GM23338 (cell line): ENCODE measurements around the gene FYN. TPM values are rescaled to one million over a fixed set of nuclear protein-coding genes. Genes with fewer than 3 reads are reported as not detected.
"Not testable (repeated sequence)": the region's sequence is repeated elsewhere in the genome, so short reads cannot be mapped to it uniquely, and the experiment has no call there.

Experiments
- ATAC-seq: fragments of 200-7000 bp; cut with Tn5 transposase; 3 replicates; pipeline ENCODE4 v1.9.1; 2020
- DNase-seq: peaks from one replicate; pipeline ENCODE4 v3.0.0-alpha.2; 2015; ENCODE audit warnings: low spot score
- H2AFZ ChIP-seq: fragments of 200-600 bp; sonication (generic); 2 replicates; pipeline ENCODE4 v1.8.0; 2016; ENCODE audit warnings: antibody characterized with exemption, mild to moderate bottlenecking, moderate library complexity
- H3F3A ChIP-seq: fragments of 200-600 bp; sonication (generic); replicated peaks from 2 replicates; pipeline ENCODE4 v1.8.0; 2017; ENCODE audit warnings: antibody characterized with exemption, mixed run types, low read depth
- H3K27ac ChIP-seq: fragments of 200-600 bp; sonication (generic); 2 replicates; pipeline ENCODE4 v1.6.1; 2016; ENCODE audit warnings: low read depth
- H3K27me3 ChIP-seq: fragments of 200-600 bp; sonication (generic); 2 replicates; pipeline ENCODE4 v1.8.0; 2016; ENCODE audit warnings: mild to moderate bottlenecking, mixed run types, moderate library complexity; ENCODE audit not compliant: insufficient read depth
- H3K36me3 ChIP-seq: fragments of 200-600 bp; sonication (generic); 2 replicates; pipeline ENCODE4 v1.8.0; 2016; ENCODE audit warnings: mild to moderate bottlenecking; ENCODE audit not compliant: insufficient read depth
- H3K4me1 ChIP-seq: fragments of 200-600 bp; sonication (generic); 2 replicates; pipeline ENCODE4 v1.8.0; 2016; ENCODE audit warnings: mild to moderate bottlenecking, moderate library complexity; ENCODE audit not compliant: insufficient read depth
- H3K4me2 ChIP-seq: fragments of 200-600 bp; sonication (generic); 2 replicates; pipeline ENCODE4 v1.7.1; 2017; ENCODE audit warnings: mixed run types
- H3K4me3 ChIP-seq: fragments of 200-600 bp; sonication (generic); 2 replicates; pipeline ENCODE4 v1.6.1; 2016; ENCODE audit warnings: mixed run types
- H3K79me2 ChIP-seq: fragments of 200-600 bp; sonication (generic); replicated peaks from 2 replicates; pipeline ENCODE4 v1.8.0; 2017; ENCODE audit warnings: mild to moderate bottlenecking; ENCODE audit not compliant: insufficient read depth
- H3K9me2 ChIP-seq: fragments of 200-600 bp; sonication (generic); 2 replicates; pipeline ENCODE4 v1.8.0; 2017; ENCODE audit not compliant: insufficient read depth
- H4K20me1 ChIP-seq: fragments of 200-600 bp; sonication (generic); replicated peaks from 2 replicates; pipeline ENCODE4 v1.8.0; 2017; ENCODE audit warnings: mild to moderate bottlenecking; ENCODE audit not compliant: insufficient read depth
- H3K27ac Mint-ChIP-seq: 2 replicates; pipeline ENCODE4 v1.8.0; 2020; ENCODE audit warnings: inconsistent platforms, mild to moderate bottlenecking, moderate library complexity, mixed read lengths
- H3K27me3 Mint-ChIP-seq: 3 replicates; pipeline ENCODE4 v1.8.0; 2022; ENCODE audit warnings: low read depth, mild to moderate bottlenecking, moderate library complexity, mixed read lengths, inconsistent platforms; ENCODE audit not compliant: insufficient read depth, poor library complexity
- H3K36me3 Mint-ChIP-seq: 3 replicates; pipeline ENCODE4 v1.8.0; 2021; ENCODE audit warnings: low read depth, mild to moderate bottlenecking, inconsistent platforms, moderate library complexity, mixed read lengths
- H3K4me1 Mint-ChIP-seq: 3 replicates; pipeline ENCODE4 v1.8.0; 2020; ENCODE audit warnings: mild to moderate bottlenecking, inconsistent platforms, mixed read lengths
- H3K4me3 Mint-ChIP-seq: 3 replicates; pipeline ENCODE4 v1.8.0; 2021; ENCODE audit warnings: moderate library complexity, mild to moderate bottlenecking, inconsistent platforms, mixed read lengths
- H3K9me3 Mint-ChIP-seq: 3 replicates; pipeline ENCODE4 v1.8.0; 2020; ENCODE audit warnings: moderate library complexity, mild to moderate bottlenecking, inconsistent platforms, mixed read lengths
- CREB1 ChIP-seq: fragments of 250-450 bp; sonication (Bioruptor Pico); IDR thresholded peaks from 2 replicates; pipeline ENCODE4 v1.5.0; 2020; ENCODE audit warnings: low read depth, mild to moderate bottlenecking, moderate library complexity
- EZH2 ChIP-seq: fragments of 200-600 bp; sonication (generic); IDR thresholded peaks from one replicate; pipeline ENCODE4 v1.8.0; 2017; ENCODE audit warnings: antibody characterized with exemption, mild to moderate bottlenecking, low read depth; ENCODE audit not compliant: unreplicated experiment
- EZH2phosphoT487 ChIP-seq: fragments of 200-600 bp; sonication (generic); IDR thresholded peaks from one replicate; pipeline ENCODE4 v1.8.1; 2018; ENCODE audit warnings: antibody characterized with exemption; ENCODE audit not compliant: unreplicated experiment
- JUNB ChIP-seq: IDR thresholded peaks from one replicate; pipeline ENCODE4 v1.6.1; 2016; ENCODE audit warnings: antibody characterized with exemption; ENCODE audit not compliant: unreplicated experiment
- NANOG ChIP-seq: IDR thresholded peaks from 2 replicates; pipeline ENCODE4 v1.6.1; 2016; ENCODE audit warnings: antibody characterized with exemption, borderline replicate concordance
- POLR2AphosphoS5 ChIP-seq: IDR thresholded peaks from 2 replicates; pipeline ENCODE4 v1.6.1; 2016; ENCODE audit warnings: antibody characterized with exemption, low read depth
- STAT1 ChIP-seq: IDR thresholded peaks from one replicate; pipeline ENCODE4 v1.6.1; 2016; ENCODE audit warnings: antibody characterized with exemption; ENCODE audit not compliant: unreplicated experiment
- ZNF331 ChIP-seq: fragments of 250-450 bp; sonication (Bioruptor Pico); IDR thresholded peaks from 2 replicates; pipeline ENCODE4 v1.5.0; 2020; ENCODE audit warnings: low read depth, mild to moderate bottlenecking, moderate library complexity
- ZNF462 ChIP-seq: fragments of 250-450 bp; sonication (Bioruptor Pico); IDR thresholded peaks from 2 replicates; pipeline ENCODE4 v1.5.0; 2020; ENCODE audit warnings: mild to moderate bottlenecking, moderate library complexity
- polyA plus RNA-seq: library from polyadenylated mRNA; unstranded; fragments of >200 nt; fragmentation: Nextera tagmentation; extraction: Ambion mirVana; gene quantifications from 2 replicates; pipeline ENCODE4 v1.2.1, GENCODE V29; 2016
- total RNA-seq: library from RNA; depleted of rRNA; stranded (reverse); fragments of >200 nt; shearing (Covaris generic); gene quantifications from 2 replicates; pipeline ENCODE4 v1.2.3, GENCODE V29; 2014
- TF ChIP-seq, protein P1 (sequence below): IDR thresholded peaks from 2 replicates; pipeline ENCODE4 v1.6.1; 2016; ENCODE audit warnings: antibody characterized with exemption
- TF ChIP-seq, protein P2 (sequence below), 2 experiments: fragments of 200-600 bp in 1 of 2; sonication (generic) in 1 of 2; conservative IDR thresholded peaks; 2 replicates each; pipeline versions ENCODE4 v1.5.1 to v1.6.1; 2016 to 2017; ENCODE audit warnings: antibody characterized with exemption in 2 of 2, low read depth in 2 of 2, mild to moderate bottlenecking in 2 of 2, moderate library complexity in 1 of 2

Gene FYN
- total and polyA plus RNA-seq, 2 experiments from 2014 or later, result 46.8 to 143 TPM

DNA sequence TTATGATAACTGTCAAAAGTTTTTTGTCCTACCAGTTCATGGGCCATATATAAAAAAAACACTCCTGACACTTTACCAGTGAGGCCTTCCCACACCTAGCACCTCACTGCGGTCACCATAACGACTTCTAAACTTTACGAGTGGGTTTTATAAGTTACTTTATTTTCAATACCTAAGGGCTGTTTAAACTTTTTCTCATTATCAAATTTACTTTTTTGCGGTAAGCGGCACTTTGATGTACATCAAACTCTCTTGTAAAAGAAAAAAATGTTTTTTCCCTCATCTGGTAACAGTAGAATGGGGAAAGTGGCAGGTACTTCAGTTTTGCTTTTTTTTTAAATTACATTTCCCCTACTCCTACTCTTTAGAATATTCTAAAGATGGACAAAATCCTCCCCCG is 36.2 kb downstream of the FYN start (continued):
- TF ChIP-seq ZNF331 (CRISPR knock-in tag), result no peak
- no peak for TF ChIP-seq EZH2
- TF ChIP-seq NANOG, result no peak
- no peak for TF ChIP-seq POLR2AphosphoS5
- no peak for TF ChIP-seq EZH2phosphoT487
- no peak for TF ChIP-seq STAT1
- TF ChIP-seq, protein P1, sequence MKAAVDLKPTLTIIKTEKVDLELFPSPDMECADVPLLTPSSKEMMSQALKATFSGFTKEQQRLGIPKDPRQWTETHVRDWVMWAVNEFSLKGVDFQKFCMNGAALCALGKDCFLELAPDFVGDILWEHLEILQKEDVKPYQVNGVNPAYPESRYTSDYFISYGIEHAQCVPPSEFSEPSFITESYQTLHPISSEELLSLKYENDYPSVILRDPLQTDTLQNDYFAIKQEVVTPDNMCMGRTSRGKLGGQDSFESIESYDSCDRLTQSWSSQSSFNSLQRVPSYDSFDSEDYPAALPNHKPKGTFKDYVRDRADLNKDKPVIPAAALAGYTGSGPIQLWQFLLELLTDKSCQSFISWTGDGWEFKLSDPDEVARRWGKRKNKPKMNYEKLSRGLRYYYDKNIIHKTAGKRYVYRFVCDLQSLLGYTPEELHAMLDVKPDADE, result no peak
- TF ChIP-seq, protein P2, sequence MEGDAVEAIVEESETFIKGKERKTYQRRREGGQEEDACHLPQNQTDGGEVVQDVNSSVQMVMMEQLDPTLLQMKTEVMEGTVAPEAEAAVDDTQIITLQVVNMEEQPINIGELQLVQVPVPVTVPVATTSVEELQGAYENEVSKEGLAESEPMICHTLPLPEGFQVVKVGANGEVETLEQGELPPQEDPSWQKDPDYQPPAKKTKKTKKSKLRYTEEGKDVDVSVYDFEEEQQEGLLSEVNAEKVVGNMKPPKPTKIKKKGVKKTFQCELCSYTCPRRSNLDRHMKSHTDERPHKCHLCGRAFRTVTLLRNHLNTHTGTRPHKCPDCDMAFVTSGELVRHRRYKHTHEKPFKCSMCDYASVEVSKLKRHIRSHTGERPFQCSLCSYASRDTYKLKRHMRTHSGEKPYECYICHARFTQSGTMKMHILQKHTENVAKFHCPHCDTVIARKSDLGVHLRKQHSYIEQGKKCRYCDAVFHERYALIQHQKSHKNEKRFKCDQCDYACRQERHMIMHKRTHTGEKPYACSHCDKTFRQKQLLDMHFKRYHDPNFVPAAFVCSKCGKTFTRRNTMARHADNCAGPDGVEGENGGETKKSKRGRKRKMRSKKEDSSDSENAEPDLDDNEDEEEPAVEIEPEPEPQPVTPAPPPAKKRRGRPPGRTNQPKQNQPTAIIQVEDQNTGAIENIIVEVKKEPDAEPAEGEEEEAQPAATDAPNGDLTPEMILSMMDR (conservative IDR thresholded peaks at IDR 0.05; ENCODE audit: low read depth in 2 of 2), result no peak
- TF ChIP-seq JUNB, result no peak

DNA sequence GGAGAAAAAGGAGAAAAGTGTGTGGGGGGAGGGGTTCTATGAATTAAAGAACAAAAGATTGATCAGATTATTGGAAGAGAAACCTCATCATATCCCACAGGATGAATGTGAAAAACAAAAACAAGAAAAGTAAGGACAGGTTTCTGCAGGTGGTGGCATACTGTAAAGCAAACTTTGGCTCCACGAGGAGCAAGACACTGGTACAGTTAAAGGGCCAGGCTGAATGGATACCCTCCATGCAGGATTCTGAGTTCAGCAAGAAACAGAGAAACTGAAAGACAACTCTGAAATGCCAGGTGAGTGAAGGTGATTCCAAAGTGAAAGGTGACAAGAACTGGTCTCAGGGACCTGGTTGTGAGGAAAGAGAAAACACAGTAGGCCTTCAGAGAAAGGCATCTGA is 37.4 kb downstream of the FYN start:
- no peaks in the 10 kb centered on the region for H3K27me3 ChIP-seq
- Mint-ChIP-seq H3K27ac (peak overlapping the region; percentile 87), H3K4me1 (peaks cover 22% of the 10 kb centered on the region), H3K9me3 (no peaks in the 10 kb centered on the region), H3K27me3 (peaks cover 4% of the 10 kb centered on the region), H3K4me3 (no peak overlapping the region), H3K36me3 (peaks cover 3% of the 10 kb centered on the region; the same call in 1 of the 3 replicates)
- H3K4me2 ChIP-seq, result peak overlapping the region; percentile 41; the same call in 1 of the 2 replicates
- no peak overlapping the region for H2AFZ ChIP-seq
- no peaks in the 10 kb centered on the region; the same call in 1 of the 2 replicates for H3K4me1 ChIP-seq
- H3K9me2 ChIP-seq, result no peaks in the 10 kb centered on the region
- DNase-seq (no peak), ATAC-seq (peak; percentile 61)
- no peaks in the 10 kb centered on the region for H3F3A ChIP-seq
- peak overlapping the region; percentile 47; the same call in 1 of the 2 replicates for H3K27ac ChIP-seq
- peaks cover 22% of the 10 kb centered on the region for H3K79me2 ChIP-seq
- TF ChIP-seq ZNF462 (CRISPR knock-in tag), result no peak
- TF ChIP-seq POLR2AphosphoS5, result no peak
- TF ChIP-seq CREB1 (CRISPR knock-in tag), result no peak
- no peak for TF ChIP-seq STAT1
- no peak for TF ChIP-seq EZH2
- H4K20me1 ChIP-seq, result 0 out of 2 replicates have a peak, but pooled peaks cover 1% of the 10 kb centered on the region
- H3K36me3 ChIP-seq, result no peaks in the 10 kb centered on the region
- no peak overlapping the region for H3K4me3 ChIP-seq

DNA sequence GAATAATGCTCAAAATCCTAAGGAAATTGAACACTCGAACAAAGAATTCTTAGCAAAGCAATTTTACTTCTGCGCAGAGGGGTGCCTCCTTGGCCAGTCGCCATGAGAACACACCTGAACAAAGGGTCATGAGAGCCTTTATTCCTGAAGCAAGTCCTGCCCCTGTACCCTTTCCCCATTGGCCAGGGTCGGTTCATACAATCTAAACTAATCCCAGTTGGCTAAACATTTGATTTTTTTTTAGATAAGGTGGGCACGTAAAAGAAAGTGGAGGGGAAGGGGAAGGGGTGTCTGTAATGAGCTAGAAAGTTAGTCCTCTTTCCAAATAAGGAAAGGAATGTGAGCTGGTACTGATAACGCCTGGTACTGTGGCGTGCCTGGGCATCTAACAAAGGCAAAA is 37.9 kb downstream of the FYN start:
- DNase-seq, H3K4me2 ChIP-seq, H3F3A ChIP-seq, H3K27me3 Mint-ChIP-seq, H3K9me3 Mint-ChIP-seq, H3K36me3 ChIP-seq, H3K9me2 ChIP-seq, H2AFZ ChIP-seq, H3K27me3 ChIP-seq, H3K27ac ChIP-seq, H4K20me1 ChIP-seq, H3K36me3 Mint-ChIP-seq, H3K4me3 ChIP-seq, H3K4me1 ChIP-seq, H3K4me3 Mint-ChIP-seq: not testable (repeated sequence)
- H3K79me2 ChIP-seq, result peaks cover 20% of the 10 kb centered on the region; the same call in 1 of the 2 replicates
- peak; percentile 25 for ATAC-seq
- Mint-ChIP-seq H3K27ac (peak overlapping the region; percentile 87), H3K4me1 (peaks cover 22% of the 10 kb centered on the region)
